ENCODE results near the gene PCGF3.
A peak's percentile ranks its signal among the peaks of the same experiment; 100 is the strongest.
"Not testable (repeated sequence)": the region's sequence is repeated elsewhere in the genome, so short reads cannot be mapped to it uniquely, and the experiment has no call there.

PCGF3 gene

GRCh38 chr4:768076-768475 is 62.4 kb downstream of the PCGF3 start:
- no peak for DNase-seq

GRCh38 chr4:768995-769394 is 63.4 kb downstream of the PCGF3 start:
- no peak for DNase-seq

DNA sequence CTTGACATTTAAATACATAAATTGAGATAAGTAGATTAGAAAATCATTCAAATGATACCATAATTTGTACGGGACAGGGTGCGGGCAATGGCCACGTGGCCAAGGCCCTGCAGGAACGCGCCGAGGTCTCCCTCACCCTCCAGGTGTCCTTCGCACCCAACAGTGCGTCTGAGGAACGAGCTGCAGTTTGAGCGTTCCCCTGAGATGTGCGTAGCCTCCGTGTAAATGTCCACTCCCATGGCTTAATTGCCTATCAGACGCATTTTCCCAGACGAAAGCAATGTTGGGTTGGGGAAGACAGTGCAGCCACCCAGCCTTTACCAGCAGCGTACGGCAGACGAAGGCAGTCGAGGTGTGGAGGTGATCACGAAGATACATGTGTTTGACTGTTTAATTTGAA is 63.9 kb downstream of the PCGF3 start:
- no peak for DNase-seq

DNA sequence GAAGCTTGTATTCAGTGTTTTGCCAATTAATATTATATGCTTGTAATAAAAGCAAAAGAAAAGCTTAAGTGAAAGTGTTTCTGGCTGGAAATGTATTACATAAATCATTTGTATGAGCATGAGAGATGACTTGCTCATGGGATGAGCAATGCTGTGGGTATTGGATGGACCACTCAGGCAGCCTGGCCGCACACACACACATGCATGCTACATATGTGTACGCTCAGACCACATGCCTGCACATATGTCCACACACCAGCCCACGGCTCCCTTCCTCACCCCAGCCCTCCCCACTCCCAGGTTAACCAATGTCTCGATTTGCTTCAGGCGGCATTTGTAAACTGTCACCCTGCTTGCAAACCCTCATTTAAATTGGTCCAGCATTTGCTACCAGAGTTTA is 64.4 kb downstream of the PCGF3 start:
- no peak for DNase-seq

DNA sequence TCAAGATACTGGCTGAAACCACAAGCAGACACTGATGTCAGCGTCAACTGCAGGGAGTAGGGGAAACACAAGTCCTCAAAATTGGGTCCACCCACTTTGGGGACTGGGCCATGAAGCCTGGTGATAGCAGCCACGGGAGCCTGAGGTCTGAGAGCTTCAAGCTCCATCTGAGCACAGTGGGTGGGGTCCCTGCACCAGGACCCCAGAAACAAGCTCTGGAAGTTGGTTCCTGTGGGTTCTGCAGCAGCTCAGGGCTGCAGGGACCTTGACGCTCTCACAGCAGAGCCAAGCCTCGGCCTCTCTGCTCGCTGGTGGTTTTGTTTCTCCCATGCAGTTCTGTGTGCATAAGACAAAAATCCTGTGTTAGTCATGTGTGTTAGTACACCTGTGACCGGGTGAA is 65.8 kb downstream of the PCGF3 start:
- no peak for DNase-seq

DNA sequence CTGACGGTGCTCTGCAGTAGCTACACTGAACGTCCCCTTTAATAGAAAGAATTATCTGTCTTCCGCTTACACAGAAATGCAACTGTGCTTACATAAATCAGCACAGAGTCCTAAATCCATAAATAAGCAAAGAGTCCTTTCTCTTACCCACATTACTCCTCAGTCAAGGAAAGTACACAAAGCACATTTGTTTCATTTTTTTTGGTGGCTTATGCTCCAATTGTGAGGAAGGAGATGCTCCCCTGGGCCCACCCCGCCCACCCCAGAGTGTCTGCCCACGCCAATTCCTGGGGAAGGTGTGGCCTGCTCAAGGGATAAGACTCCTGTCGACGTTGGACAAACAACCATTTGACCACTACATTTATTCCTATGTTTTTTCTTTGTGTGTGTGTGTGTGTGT is 66.5 kb downstream of the PCGF3 start:
- no peak for DNase-seq

DNA sequence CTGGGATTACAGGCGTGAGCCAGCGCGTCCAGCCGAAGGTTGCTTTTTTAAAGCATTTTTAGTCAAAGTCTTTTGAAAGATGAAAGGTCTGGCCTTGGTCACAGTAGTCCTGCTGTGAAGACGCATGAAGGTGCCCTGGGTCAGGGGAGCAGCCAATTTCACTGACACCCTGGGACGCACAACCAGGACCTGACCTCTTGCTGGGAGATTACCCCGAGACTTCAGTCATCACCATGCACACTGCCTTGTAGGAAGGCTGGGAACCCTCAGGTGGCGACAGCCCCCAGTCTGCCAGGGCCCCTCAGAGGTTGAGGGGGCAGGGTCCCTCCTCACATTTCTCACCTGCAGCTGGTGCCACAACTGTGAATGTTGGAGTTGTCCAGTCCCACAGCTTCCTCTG is 67.1 kb downstream of the PCGF3 start:
- DNase-seq = no peak

GRCh38 chr4:773214-773613 is 67.6 kb downstream of the PCGF3 start:
- no peak for DNase-seq

DNA sequence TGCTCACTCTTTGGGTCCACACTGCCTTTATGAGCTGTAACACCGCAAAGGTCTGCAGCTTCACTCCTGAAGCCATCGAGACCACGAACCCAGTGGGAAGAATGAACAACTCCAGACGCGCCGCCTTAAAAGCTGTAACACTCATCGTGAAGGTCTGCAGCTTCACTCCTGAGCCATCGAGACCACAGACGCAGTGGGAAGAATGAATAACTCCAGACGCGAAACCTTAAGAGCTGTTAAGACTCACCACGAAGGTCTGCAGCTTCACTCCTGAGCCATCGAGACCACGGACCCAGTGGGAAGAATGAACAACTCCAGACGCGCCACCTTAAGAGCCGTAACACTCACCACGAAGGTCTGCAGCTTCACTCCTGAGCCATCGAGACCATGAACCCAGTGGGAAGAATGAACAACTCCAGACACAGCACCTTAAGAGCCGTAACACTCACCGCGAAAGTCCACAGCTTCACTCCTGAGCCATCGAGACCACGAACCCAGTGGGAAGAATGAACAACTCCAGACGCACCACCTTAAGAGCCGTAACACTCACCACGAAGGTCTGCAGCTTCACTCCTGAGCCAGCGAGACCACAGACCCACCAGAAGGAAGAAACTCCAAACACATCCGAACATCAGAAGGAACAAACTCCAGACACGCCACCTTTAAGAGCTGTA is 68.9 kb downstream of the PCGF3 start:
- not testable (repeated sequence) for DNase-seq

DNA sequence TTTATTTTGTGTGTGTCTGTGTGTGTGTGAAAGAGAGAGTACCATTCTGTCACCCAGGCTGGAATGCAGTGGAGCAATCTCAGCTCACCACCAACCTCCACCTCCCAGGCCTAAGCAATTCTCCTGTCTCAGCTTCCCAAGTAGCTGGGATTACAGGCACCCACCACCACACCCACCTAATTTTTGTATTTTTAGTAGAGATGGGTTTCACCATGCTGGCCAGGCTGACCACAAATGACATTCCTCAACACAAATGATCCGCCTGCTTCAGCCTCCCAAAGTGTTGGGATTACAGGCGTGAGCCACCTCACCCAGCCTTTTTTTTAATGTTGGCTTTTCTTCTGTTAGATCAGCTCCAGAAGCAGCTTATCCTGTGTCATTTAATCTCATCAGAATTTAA is 69.9 kb downstream of the PCGF3 start:
- not testable (repeated sequence) for DNase-seq

DNA sequence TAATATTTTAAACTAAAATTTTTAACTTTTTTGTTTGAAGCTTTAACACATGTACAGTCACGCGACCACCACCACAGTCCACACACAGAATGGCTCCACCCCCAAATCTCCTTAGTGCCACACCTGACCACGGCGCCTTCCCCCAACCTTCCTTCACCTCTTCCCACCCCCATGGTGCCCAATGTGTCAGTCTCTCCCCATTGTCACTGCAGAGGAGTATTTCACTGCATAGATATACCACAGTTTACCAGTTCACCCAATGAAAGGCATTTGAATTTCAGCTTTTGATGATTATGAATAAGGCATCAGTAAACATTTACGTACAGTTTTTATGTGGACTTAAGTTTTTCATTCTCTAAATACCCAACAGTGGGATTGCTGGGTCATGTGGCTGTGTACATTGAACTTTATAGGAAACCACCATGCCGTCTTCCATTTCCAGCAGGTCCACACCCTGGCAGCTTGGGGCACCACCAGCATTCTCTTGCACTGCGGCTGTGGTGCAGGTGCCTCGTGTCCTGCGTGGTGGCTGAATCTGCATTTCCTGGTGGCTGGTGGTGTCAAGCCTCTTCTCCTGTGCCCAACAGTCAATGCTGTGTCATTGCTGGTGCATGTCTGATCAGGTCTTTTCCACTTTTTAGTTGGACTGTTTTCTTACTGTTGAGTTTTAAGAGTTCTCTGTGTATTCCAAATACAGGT is 71.3 kb downstream of the PCGF3 start:
- no peak for DNase-seq

DNA sequence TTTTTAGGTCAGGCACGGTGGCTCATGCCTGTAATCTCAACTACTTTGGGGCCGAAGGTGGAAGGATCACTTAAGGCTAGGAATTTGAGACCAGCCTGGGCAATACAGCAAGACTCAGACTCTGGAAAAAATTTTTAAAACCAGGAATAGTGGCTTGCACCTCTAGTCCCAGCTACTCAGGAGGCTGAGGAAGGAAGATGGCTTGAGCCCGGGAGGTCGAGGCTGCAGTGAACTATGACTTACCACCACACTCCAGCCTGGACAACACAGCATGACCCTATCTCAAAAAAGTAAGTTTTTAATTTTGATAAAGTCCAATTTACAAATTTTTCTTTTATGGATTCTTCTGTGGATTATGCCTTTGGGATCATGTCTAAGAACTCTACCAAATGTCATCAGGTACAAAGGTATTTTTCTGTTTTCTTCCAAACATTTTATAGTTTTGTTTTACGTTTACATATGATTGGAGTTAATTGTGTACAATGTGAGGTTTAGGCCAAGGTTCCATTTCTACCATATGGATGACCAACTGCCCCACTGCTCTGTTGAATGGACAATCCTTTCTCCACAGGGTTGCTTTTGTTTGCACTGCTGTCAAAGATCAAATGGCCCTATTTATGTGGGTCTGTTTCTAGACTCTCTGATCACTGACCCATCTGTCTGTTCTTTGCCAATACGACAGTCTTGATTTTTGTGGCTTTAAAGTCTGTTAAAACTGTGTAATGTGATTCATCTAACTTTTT is 72.1 kb downstream of the PCGF3 start:
- no peak for DNase-seq

- DNase-seq = no peak
Observed at GRCh38 chr4:779555-779954, 73.9 kb downstream of the PCGF3 start.

DNA sequence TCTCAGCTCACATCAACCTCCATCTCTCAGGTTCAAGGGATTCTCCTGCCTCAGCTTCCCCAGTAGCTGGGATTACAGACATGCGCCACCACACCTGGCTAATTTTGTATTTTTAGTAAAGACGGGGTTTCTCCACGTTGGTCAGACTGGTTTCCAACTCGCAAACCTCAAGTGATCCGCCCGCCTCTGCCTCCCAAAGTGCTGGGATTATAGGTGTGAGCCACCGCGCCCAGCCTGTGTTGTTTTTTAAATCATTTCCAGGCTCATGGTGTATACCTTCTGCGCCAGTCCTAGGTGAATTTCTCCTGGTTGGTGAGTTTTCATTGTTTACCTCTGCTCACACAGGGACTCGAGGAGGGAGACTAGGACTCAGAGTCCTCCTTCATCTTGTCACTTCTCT is 74.6 kb downstream of the PCGF3 start:
- DNase-seq = not testable (repeated sequence)

GRCh38 chr4:780716-781492 is 75.3 kb downstream of the PCGF3 start:
- no peak for DNase-seq

DNA sequence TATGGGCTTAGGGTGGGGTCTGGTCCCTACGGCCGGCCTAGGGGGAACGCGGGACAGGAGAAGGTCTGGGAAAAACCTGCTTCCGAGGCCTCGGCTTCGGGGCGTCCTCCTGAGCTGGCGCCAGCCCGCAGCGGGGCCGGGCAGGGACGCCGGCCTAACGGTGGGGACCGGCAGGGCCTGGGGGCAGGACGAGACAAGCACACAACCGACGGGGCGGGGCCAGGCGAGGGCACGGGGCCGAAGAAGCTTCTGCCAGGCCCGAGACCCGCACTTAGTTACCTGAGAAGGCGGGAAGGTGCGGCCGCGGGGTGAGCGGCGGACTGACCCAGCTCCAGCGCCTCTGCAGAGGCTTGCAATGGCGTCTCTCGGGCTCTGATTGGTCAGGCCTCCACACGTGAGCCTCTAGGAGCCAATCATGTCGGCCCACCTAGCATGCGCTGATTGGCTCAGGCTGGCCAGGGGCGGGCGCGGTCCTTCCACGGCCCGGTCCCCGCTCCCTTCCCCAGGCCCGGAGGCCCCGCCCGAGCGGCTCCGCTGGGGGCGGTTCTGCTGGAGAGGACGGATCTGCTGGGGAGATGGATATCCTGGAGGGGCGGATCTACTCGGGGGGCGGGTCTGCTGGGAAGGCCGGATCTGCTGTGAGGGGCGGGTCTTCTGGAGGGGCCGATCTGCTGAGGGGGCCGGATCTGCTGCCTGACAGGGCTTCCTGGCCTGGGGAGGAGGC is 76.0 kb downstream of the PCGF3 start:
- DNase-seq = peak; percentile 94

GRCh38 chr4:784401-785331 is 79.0 kb downstream of the PCGF3 start:
- no peak for DNase-seq

- no peak for DNase-seq
Observed at GRCh38 chr4:785332-786073, 79.9 kb downstream of the PCGF3 start.

DNA sequence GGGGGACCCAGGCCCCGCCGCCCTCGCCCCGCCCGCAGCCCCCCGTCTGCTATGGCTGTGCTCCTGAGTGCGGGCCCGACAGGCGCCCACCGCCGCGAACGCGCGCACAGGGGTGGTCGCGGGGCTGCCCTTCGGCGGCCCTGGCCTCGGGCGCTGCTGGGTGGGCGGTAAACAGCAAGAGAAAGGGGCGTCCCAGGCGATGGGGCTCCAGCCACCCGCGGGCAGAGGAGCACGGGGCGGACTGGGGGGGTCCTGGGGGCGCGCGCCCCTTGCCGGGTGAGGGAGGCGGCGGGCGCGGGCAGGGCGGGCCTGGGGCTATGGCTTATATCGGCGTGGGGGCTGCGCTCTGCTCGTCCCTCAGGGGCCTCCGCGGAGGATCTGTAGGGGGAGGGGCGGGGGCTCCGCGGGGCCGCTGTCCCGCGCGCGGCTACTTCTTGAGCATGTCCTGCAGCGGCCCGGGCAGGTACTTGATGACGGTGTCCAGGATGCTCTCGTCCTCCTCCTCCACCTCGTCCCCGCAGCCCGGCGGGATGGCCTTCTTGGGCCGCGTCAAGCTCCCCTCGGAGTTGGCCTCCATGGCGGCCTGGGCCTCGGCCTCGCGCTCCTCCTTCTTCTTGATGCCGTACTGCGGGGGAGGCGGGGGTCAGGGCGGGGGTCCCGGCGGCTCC is 80.6 kb downstream of the PCGF3 start:
- DNase-seq = no peak

- no peak for DNase-seq
Observed at GRCh38 chr4:786861-787300, 81.2 kb downstream of the PCGF3 start.

Data from NCI-H1048 (cell line).